Stimulated activated naive CD4-positive, alpha-beta T cell treated with Interleukin-2 at 50 U/mL for 16 hours (primary cell): Measurements from ENCODE around the gene CCM2.

ENCODE experiments used
- DNase-seq: peaks from one replicate; lab custom pipeline; 2025; lab: John Stamatoyannopoulos, UW

CCM2 gene

GRCh38 chr7:44969049-44969700, 30.8 kb upstream of the CCM2 start:
- DNase-seq, result no peak

GRCh38 chr7:44969701-44970522, 30.1 kb upstream of the CCM2 start:
- DNase-seq, result no peak

- DNase-seq, result no peak
Observed at GRCh38 chr7:44970523-44971051, 29.4 kb upstream of the CCM2 start.

GRCh38 chr7:44971188-44971901, 28.7 kb upstream of the CCM2 start:
- no peak for DNase-seq

GRCh38 chr7:44971902-44972441, 28.0 kb upstream of the CCM2 start:
- no peak for DNase-seq

GRCh38 chr7:44972562-44972961, 27.4 kb upstream of the CCM2 start:
- DNase-seq, result no peak

GRCh38 chr7:44973610-44974401, 26.2 kb upstream of the CCM2 start:
- peak; percentile 31 for DNase-seq

- no peak for DNase-seq
Observed at GRCh38 chr7:44974549-44974948, 25.5 kb upstream of the CCM2 start.

- no peak for DNase-seq
Observed at GRCh38 chr7:44975331-44976039, 24.5 kb upstream of the CCM2 start.

- DNase-seq, result no peak
Observed at GRCh38 chr7:44976040-44976745, 23.8 kb upstream of the CCM2 start.

GRCh38 chr7:44976746-44977196, 23.2 kb upstream of the CCM2 start:
- no peak for DNase-seq

- DNase-seq, result peak; percentile 78
Observed at GRCh38 chr7:44977304-44977958, 22.6 kb upstream of the CCM2 start.

GRCh38 chr7:44977959-44978335, 22.1 kb upstream of the CCM2 start:
- DNase-seq, result no peak

GRCh38 chr7:44978511-44979366, 21.3 kb upstream of the CCM2 start, which contains the start of gene MYO1G:
MYO1G (minus strand) TSS chr7:44979015; CDS start chr7:44978961, 54 bp downstream.
- DNase-seq, result peak; percentile 89

- no peak for DNase-seq
Observed at GRCh38 chr7:44979481-44980392, 20.3 kb upstream of the CCM2 start.

- DNase-seq, result peak; percentile 89
Observed at GRCh38 chr7:44980393-44981034, 19.5 kb upstream of the CCM2 start.
